Fibroblast of mammary gland (primary cell): ENCODE measurements around the gene GFI1B.

Experiments used
- DNase-seq: peaks from one replicate; pipeline ENCODE4 v3.0.0-alpha.2; 2010; ENCODE audit warnings: low read depth
- H3K4me3 ChIP-seq: 2 replicates; pipeline ENCODE4 v1.5.1; 2011; ENCODE audit warnings: low read depth, mild to moderate bottlenecking, low read length, moderate library complexity; ENCODE audit not compliant: control insufficient read depth
- TF ChIP-seq, protein P1 (sequence below): conservative IDR thresholded peaks from 2 replicates; pipeline ENCODE4 v1.5.1; 2011; ENCODE audit warnings: low read depth, low read length, inconsistent platforms; ENCODE audit not compliant: control insufficient read depth, insufficient read depth

GFI1B gene

DNA sequence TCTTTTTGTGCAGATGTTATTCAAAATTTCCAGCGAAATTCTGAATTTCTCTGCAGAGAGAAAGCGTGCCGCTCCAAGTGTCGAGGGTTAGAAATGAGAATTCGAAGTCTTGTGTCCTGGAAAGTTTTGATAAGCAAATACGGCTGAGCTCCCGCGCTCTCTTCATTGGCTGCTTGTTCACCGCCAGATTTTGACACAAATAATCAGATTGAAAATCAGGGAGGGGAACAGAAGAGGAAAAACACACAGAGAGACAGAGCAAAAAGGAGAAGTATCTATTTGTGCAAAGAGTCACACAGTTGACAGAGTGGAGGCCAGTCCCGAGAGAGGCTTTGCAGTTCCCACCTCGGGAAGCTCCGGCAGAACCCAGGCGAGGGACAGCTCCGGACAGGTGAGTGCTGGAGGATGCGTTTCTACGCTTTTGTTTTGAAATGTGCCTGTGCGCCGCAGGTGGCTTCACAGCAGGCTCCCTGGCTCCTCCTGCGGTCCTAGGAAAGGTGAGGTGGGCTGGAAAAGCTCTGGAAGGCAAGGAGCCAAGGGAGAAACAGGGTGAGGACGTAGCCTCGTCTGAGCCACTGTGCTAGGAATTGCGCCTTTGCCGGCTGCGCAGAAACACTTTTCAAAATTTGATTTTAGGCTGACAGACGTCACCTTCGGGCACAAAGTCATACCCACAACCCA, at the start of gene GFI1B:
TSS of gene GFI1B (plus strand) at position 244 of the 681 bp plus-strand sequence. CDS start 7,985 bp downstream, outside the sequence.
- TF ChIP-seq, protein P1, sequence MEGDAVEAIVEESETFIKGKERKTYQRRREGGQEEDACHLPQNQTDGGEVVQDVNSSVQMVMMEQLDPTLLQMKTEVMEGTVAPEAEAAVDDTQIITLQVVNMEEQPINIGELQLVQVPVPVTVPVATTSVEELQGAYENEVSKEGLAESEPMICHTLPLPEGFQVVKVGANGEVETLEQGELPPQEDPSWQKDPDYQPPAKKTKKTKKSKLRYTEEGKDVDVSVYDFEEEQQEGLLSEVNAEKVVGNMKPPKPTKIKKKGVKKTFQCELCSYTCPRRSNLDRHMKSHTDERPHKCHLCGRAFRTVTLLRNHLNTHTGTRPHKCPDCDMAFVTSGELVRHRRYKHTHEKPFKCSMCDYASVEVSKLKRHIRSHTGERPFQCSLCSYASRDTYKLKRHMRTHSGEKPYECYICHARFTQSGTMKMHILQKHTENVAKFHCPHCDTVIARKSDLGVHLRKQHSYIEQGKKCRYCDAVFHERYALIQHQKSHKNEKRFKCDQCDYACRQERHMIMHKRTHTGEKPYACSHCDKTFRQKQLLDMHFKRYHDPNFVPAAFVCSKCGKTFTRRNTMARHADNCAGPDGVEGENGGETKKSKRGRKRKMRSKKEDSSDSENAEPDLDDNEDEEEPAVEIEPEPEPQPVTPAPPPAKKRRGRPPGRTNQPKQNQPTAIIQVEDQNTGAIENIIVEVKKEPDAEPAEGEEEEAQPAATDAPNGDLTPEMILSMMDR = no peak
- no peak within 1 kb of the TSS for H3K4me3 ChIP-seq
- no peak for DNase-seq

DNA sequence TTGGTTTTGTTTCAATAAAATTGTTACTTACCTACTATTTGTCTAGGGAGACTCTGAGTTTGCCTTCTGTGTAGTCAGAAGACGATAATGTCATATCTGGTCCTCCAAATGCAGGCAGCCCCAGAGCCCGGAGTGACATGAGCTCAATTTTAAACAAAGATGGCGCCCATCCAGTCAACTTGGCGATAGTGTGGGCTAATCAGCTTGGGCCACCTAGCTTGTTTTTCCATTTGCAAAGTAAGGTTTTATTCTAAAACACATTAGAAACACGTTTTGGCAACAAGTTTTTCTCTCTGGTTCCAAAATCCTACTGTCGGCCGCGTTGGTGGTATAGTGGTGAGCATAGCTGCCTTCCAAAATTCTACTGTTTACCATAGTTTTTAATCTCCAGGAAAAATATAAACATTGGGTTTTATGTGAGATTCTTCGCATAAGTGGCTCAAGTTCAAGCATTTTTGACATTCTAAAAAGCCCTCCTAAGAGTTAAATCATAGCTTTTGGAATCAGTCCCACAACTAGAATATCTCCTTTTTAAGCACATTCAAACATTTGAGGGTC, 47.2 kb upstream of the GFI1B start:
- DNase-seq = no peak

DNA sequence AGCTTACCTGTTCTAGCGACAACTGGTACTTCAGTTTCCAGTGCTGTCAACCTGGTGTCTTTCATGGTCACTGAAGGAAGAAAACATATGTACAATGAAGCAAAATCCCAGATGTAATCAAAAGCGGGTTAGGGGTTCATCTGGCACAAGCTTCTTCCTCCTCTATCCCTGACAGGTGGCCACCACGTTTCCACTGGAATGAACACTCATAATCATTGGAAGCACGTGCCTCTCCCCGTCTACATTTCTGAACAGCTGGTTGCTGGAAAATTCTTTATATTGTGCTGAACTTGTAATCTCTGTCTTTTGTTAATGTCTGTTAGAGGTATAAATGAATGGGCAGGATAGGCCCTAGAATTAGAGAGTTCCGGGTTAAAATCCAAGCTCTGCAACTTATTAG, 43.5 kb upstream of the GFI1B start:
- no peak overlapping the region for H3K4me3 ChIP-seq
- TF ChIP-seq, protein P1 = no peak
- no peak for DNase-seq

More for the DNA sequence above, 47.2 kb upstream of the GFI1B start:
- H3K4me3 ChIP-seq = no peak overlapping the region
- TF ChIP-seq, protein P1 = no peak

DNA sequence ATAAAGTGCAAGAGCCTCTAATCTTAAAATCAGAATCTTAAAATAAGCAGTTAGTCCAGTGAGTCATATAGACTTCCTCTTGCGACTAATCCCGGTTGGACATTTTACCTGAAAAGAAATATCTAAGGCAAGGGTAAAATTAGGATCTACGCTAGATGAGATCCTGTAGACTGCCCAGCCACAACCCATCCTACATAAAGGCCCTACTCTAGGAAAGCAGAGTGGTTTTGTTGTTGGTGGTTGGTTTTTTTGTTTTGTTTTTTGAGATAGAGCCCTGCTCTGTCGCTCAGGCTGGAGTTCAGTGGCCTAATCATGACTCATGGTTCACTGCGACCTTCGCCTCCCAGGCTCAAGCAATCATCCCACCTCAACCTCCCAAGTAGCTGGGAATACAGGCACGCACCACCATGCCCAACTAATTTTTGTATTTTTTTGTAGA, 41.0 kb upstream of the GFI1B start:
- DNase-seq = peak; percentile 10
- no peak overlapping the region for H3K4me3 ChIP-seq
- TF ChIP-seq, protein P1 = no peak

DNA sequence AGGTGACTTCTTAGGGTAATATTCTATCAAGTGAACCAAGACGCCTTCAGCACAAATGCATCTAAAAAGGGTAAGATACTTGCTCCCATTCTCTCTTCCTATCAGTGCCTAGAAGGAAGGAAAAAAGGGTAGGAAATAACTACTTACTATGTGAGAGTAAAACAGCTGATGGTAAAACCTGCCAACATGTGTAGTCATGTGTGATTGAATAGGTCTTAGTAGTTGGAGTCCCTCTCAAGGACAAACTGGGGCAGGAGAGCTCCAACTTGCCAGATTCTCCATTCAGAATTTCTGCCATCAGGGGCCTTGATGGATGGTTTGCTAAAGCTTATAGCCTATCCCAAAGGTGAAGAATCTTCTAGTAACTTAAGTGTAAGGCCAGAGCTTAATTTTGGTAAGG, 39.3 kb upstream of the GFI1B start:
- H3K4me3 ChIP-seq = no peak overlapping the region
- DNase-seq = no peak
- TF ChIP-seq, protein P1 = no peak

- H3K4me3 ChIP-seq = no peak overlapping the region
- DNase-seq = peak; percentile 18
- TF ChIP-seq, protein P1 = no peak
These were observed 35.8 kb upstream of the GFI1B start for GRCh38 chr9:132942541-132943182.
